ENCODE results near the gene SLC9B1.
"Not testable (repeated sequence)": the region's sequence is repeated elsewhere in the genome, so short reads cannot be mapped to it uniquely, and the experiment has no call there.

Gene SLC9B1

GRCh38 chr4:102918859-102919258 is 100.6 kb downstream of the SLC9B1 start:
- Histone ChIP-seq H2AFZ (ENCODE audit: low read depth, low read length) (no peak overlapping the region), H3K4me1 (ENCODE audit: low read length) (no peaks in the 10 kb centered on the region), H3K79me2 (ENCODE audit: low read length) (no peaks in the 10 kb centered on the region), H3K4me2 (ENCODE audit: low read length) (no peak overlapping the region), H3K27me3 (ENCODE audit: low read depth, low read length) (no peaks in the 10 kb centered on the region), H4K20me1 (ENCODE audit: insufficient read depth, low read length) (no peaks in the 10 kb centered on the region), H3K9me3 (ENCODE audit: insufficient read depth, low read length) (0 out of 2 replicates have a peak, but pooled peaks cover 7% of the 10 kb centered on the region), H3K4me3 (ENCODE audit: low read length) (no peak overlapping the region), H3K9ac (ENCODE audit: low read length) (no peak overlapping the region), H3K36me3 (replicated peaks; ENCODE audit: low read depth, low read length) (no peaks in the 10 kb centered on the region), H3K27ac (ENCODE audit: low read length) (no peak overlapping the region)
- TF ChIP-seq, protein P1, sequence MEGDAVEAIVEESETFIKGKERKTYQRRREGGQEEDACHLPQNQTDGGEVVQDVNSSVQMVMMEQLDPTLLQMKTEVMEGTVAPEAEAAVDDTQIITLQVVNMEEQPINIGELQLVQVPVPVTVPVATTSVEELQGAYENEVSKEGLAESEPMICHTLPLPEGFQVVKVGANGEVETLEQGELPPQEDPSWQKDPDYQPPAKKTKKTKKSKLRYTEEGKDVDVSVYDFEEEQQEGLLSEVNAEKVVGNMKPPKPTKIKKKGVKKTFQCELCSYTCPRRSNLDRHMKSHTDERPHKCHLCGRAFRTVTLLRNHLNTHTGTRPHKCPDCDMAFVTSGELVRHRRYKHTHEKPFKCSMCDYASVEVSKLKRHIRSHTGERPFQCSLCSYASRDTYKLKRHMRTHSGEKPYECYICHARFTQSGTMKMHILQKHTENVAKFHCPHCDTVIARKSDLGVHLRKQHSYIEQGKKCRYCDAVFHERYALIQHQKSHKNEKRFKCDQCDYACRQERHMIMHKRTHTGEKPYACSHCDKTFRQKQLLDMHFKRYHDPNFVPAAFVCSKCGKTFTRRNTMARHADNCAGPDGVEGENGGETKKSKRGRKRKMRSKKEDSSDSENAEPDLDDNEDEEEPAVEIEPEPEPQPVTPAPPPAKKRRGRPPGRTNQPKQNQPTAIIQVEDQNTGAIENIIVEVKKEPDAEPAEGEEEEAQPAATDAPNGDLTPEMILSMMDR (IDR thresholded peaks at IDR 0.05; ENCODE audit: low read depth, low read length) = no peak
- no peak for TF ChIP-seq EZH2phosphoT487 (IDR thresholded peaks at IDR 0.05; ENCODE audit: low read depth)

DNA sequence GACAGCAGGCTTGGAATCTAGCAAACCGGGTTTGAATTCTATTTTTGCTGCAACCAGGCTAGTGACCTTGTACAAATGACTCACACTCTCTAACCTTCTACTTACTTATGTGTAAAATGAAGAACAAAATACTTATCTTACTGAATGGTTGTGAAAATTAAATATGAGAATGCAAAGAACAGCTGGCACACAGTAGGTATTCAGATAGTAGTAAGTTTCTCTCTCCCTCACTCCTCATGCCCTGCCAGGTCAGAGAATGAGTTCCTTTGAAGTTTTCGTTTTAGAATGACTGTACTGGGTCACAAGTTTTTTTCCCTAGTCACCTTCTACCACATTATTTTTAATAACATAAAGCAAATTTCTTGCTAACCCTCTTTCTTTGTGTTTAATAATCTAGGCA is 117.7 kb downstream of the SLC9B1 start:
- Histone ChIP-seq H3K36me3 (replicated peaks; ENCODE audit: low read depth, low read length) (no peaks in the 10 kb centered on the region), H3K4me3 (ENCODE audit: low read length) (no peak overlapping the region), H3K9ac (ENCODE audit: low read length) (no peak overlapping the region), H3K27ac (ENCODE audit: low read length) (no peak overlapping the region), H2AFZ (ENCODE audit: low read depth, low read length) (no peak overlapping the region), H4K20me1 (ENCODE audit: insufficient read depth, low read length) (no peaks in the 10 kb centered on the region), H3K4me1 (ENCODE audit: low read length) (0 out of 2 replicates have a peak, but pooled peaks cover 3% of the 10 kb centered on the region), H3K9me3 (ENCODE audit: insufficient read depth, low read length) (no peaks in the 10 kb centered on the region), H3K27me3 (ENCODE audit: low read depth, low read length) (no peaks in the 10 kb centered on the region), H3K79me2 (ENCODE audit: low read length) (no peaks in the 10 kb centered on the region), H3K4me2 (ENCODE audit: low read length) (no peak overlapping the region)
- TF ChIP-seq EZH2phosphoT487 (IDR thresholded peaks at IDR 0.05; ENCODE audit: low read depth) = no peak
- TF ChIP-seq, protein P1 (IDR thresholded peaks at IDR 0.05; ENCODE audit: low read depth, low read length) = no peak

- H3K4me2 ChIP-seq (ENCODE audit: low read length); H3K27ac ChIP-seq (ENCODE audit: low read length); H3K36me3 ChIP-seq (replicated peaks; ENCODE audit: low read depth, low read length); H3K4me3 ChIP-seq (ENCODE audit: low read length); H3K27me3 ChIP-seq (ENCODE audit: low read depth, low read length); H3K4me1 ChIP-seq (ENCODE audit: low read length); H3K9ac ChIP-seq (ENCODE audit: low read length); H3K79me2 ChIP-seq (ENCODE audit: low read length); H4K20me1 ChIP-seq (ENCODE audit: insufficient read depth, low read length); H2AFZ ChIP-seq (ENCODE audit: low read depth, low read length); H3K9me3 ChIP-seq (ENCODE audit: insufficient read depth, low read length): not testable (repeated sequence)
These were observed 121.9 kb downstream of the SLC9B1 start for GRCh38 chr4:102897610-102898009.

DNA sequence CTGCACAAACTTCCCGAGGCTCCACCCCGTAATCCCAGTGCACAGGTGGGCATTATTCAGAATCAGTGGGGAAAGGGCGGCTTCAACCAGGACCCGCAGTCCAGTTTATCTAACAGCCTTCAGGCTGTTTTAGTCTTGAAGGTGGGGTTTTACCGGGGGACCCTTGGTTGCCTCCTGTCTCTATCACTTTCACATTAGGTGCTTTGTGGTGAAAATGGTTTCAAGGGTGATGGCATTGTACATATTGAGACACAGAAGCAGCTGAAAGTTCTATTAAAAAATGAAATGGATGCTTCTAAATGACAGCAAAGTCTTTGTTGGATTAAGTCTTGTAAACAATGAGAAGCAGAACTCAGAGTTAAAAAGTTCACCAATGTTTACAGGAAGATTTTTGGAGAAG is 123.0 kb downstream of the SLC9B1 start:
- not testable (repeated sequence) for H3K4me3 ChIP-seq (ENCODE audit: low read length); H3K9me3 ChIP-seq (ENCODE audit: insufficient read depth, low read length); H4K20me1 ChIP-seq (ENCODE audit: insufficient read depth, low read length); H2AFZ ChIP-seq (ENCODE audit: low read depth, low read length); H3K36me3 ChIP-seq (replicated peaks; ENCODE audit: low read depth, low read length); H3K4me1 ChIP-seq (ENCODE audit: low read length); H3K27me3 ChIP-seq (ENCODE audit: low read depth, low read length); H3K9ac ChIP-seq (ENCODE audit: low read length); H3K4me2 ChIP-seq (ENCODE audit: low read length); H3K27ac ChIP-seq (ENCODE audit: low read length); H3K79me2 ChIP-seq (ENCODE audit: low read length)

- H3K79me2 ChIP-seq (ENCODE audit: low read length); H3K9me3 ChIP-seq (ENCODE audit: insufficient read depth, low read length); H3K27ac ChIP-seq (ENCODE audit: low read length): not testable (repeated sequence)
These were observed 129.6 kb downstream of the SLC9B1 start for GRCh38 chr4:102889866-102890265.

DNA sequence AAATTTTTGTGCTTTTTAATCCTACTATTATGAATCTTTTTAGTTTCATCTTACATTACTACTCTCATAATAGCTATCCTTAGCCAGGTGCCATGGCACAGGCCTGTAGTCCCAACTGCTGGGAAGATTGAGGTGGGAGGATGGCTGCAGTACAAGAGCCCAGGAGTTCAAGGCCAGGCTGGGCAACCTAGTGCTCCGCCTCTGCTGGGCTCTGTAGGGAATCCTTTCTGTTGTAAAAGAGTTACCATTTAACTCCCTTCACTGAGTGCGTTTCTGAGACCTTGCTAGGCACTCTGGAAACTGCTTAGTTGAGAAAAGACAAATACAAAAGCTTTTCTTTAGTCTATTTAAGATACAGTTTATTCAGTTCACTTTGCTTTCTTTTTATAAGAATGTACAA is 130.9 kb downstream of the SLC9B1 start:
- not testable (repeated sequence) for H3K4me2 ChIP-seq (ENCODE audit: low read length)

More at GRCh38 chr4:102889866-102890265, 129.6 kb downstream of the SLC9B1 start:
- not testable (repeated sequence) for H3K27me3 ChIP-seq (ENCODE audit: low read depth, low read length); H3K36me3 ChIP-seq (replicated peaks; ENCODE audit: low read depth, low read length); H3K4me3 ChIP-seq (ENCODE audit: low read length); H2AFZ ChIP-seq (ENCODE audit: low read depth, low read length); H3K9ac ChIP-seq (ENCODE audit: low read length); H3K4me1 ChIP-seq (ENCODE audit: low read length); H3K4me2 ChIP-seq (ENCODE audit: low read length); H4K20me1 ChIP-seq (ENCODE audit: insufficient read depth, low read length)

More for the DNA sequence above, 130.9 kb downstream of the SLC9B1 start:
- not testable (repeated sequence) for H3K4me3 ChIP-seq (ENCODE audit: low read length); H3K4me1 ChIP-seq (ENCODE audit: low read length); H4K20me1 ChIP-seq (ENCODE audit: insufficient read depth, low read length); H3K27ac ChIP-seq (ENCODE audit: low read length); H3K9ac ChIP-seq (ENCODE audit: low read length); H3K9me3 ChIP-seq (ENCODE audit: insufficient read depth, low read length); H3K79me2 ChIP-seq (ENCODE audit: low read length); H3K36me3 ChIP-seq (replicated peaks; ENCODE audit: low read depth, low read length); H3K27me3 ChIP-seq (ENCODE audit: low read depth, low read length); H2AFZ ChIP-seq (ENCODE audit: low read depth, low read length)
